ENCODE data around the gene SLC6A13. TPM values are rescaled to one million over a fixed set of nuclear protein-coding genes. Genes with fewer than 3 reads are reported as not detected.
A peak's percentile ranks its signal among the peaks of the same experiment; 100 is the strongest.

SLC6A13 gene
- total and polyA plus RNA-seq, 2 of the 13 experiments (the other 11 are each of a cell fraction or from before 2014, with no cell fraction given), result 0.05 to 0.15 TPM

GRCh38 chr12:212715-213526, 49.7 kb downstream of the SLC6A13 start (continued):
- TF ChIP-seq AFF4 (CRISPR knock-in tag; IDR thresholded peaks at IDR 0.05), result no peak
- no peak for TF ChIP-seq REL (CRISPR knock-in tag; conservative IDR thresholded peaks at IDR 0.05)
- no peak for TF ChIP-seq KLF11 (CRISPR knock-in tag; IDR thresholded peaks at IDR 0.05)
- no peak for TF ChIP-seq ZMAT5 (CRISPR knock-in tag; IDR thresholded peaks at IDR 0.05; ENCODE audit: borderline replicate concordance, low read depth)
- no peak for TF ChIP-seq ZBTB46 (CRISPR knock-in tag; IDR thresholded peaks at IDR 0.05; ENCODE audit: borderline replicate concordance)
- no peak for TF ChIP-seq ZSCAN31 (CRISPR knock-in tag; IDR thresholded peaks at IDR 0.05; ENCODE audit: low read depth)
- TF ChIP-seq NR2F1 (CRISPR knock-in tag; IDR thresholded peaks at IDR 0.05), result no peak
- TF ChIP-seq REPIN1 (CRISPR knock-in tag; IDR thresholded peaks at IDR 0.05; ENCODE audit: borderline replicate concordance, low read depth), result 0 out of 2 replicates have a peak, but pooled peaks have one; percentile 25
- no peak for TF ChIP-seq ATAD3A (CRISPR knock-in tag; IDR thresholded peaks at IDR 0.05)
- no peak for TF ChIP-seq ELF4 (CRISPR knock-in tag; IDR thresholded peaks at IDR 0.05; ENCODE audit: borderline replicate concordance)
- no peak for TF ChIP-seq SALL1 (CRISPR knock-in tag; IDR thresholded peaks at IDR 0.05)
- TF ChIP-seq GLMP (CRISPR knock-in tag; IDR thresholded peaks at IDR 0.05; ENCODE audit: borderline replicate concordance), result no peak
- TF ChIP-seq SAP130 (CRISPR knock-in tag; IDR thresholded peaks at IDR 0.05; ENCODE audit: low read depth), result 0 out of 2 replicates have a peak, but pooled peaks have one; percentile 28
- no peak for TF ChIP-seq ZNF615 (CRISPR knock-in tag; IDR thresholded peaks at IDR 0.05; ENCODE audit: borderline replicate concordance)
- no peak for TF ChIP-seq ZNF678 (CRISPR knock-in tag; IDR thresholded peaks at IDR 0.05)
- no peak for TF ChIP-seq ZNF562 (CRISPR knock-in tag; IDR thresholded peaks at IDR 0.05; ENCODE audit: borderline replicate concordance)
- 0 out of 2 replicates have a peak, but pooled peaks have one; percentile 5 for TF ChIP-seq EED (CRISPR knock-in tag; IDR thresholded peaks at IDR 0.05)
- TF ChIP-seq ATF7 (IDR thresholded peaks at IDR 0.05), result no peak
- TF ChIP-seq ATF7 (CRISPR knock-in tag; IDR thresholded peaks at IDR 0.05), result no peak
- peak; percentile 65 for TF ChIP-seq MAX (IDR thresholded peaks at IDR 0.05)
- TF ChIP-seq ZSCAN9 (CRISPR knock-in tag; IDR thresholded peaks at IDR 0.05; ENCODE audit: borderline replicate concordance), result no peak
